Measurements from ENCODE around the gene P3R3URF.
A peak's percentile ranks its signal among the peaks of the same experiment; 100 is the strongest.

The P3R3URF gene

DNA sequence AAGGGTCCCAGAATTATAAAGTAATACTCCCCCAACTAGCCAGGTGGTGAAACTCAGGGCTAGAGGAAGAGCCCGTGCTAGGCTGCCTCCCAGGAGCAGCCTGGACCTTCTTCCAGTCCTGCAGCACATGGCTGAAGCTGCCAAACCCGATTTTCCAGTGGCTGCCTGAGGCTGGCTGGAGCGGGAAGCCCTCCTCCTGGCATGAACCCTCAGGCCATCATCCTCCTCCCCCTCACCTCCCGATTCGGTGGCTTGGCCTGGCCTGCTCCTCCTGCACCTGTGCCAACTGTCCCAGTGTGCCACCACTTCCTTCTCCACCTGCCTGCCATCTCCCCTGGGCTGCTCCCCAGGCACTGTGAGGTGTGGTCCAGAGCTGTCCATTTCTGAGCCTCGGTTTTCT is 4.4 kb downstream of the P3R3URF start:
- no peak for DNase-seq

DNA sequence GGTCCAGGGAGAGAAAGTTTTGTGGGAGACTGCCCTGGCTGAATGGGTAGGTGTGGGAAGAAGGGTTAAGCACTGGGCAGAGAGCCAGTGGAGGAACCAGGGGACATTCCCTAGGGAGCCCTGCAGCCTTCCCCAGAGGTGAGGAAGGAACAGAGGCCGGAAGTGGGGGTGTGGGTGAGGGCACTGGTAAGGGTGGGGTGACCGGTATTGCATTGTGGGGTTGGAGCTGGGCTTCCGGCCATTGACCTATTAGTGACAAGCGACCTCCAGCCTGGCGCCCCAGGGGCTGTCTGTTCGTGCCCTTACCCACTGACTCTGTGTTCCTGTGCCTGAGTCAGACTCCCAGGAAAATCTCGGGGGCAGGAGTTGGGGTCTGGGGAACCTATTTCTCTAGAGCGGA is 4.9 kb downstream of the P3R3URF start:
- no peak for DNase-seq

DNA sequence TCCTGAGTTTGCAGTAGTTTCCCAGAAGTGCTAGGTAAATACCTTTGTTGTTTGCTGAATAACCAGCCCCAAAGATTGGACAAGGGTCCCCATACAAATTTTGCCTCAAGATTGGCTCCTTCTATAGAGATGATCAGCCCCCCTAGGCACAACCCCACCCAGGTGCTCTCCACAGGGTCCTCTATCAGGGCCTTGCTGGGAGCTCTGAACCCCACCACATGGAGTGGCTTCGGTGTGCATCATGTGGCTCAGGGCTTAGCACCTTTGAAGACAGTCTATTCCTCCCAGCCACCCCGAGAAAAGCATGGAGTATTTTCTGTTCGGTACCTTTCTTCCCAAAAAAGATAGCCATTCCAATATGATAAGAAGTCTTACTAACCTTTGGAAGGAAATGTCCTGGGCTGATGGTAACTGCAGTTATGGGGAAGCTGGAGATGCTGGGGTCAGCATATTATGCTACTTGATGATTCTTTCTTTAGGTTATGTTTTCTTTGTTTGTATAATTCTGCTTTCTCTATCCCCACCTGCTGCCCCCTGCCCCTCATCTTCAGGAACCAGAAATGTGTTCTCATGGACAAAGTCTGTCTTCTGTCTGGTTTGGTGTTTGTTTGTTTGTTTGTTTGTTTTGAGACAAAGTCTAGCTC is 6.4 kb downstream of the P3R3URF start:
- DNase-seq: no peak

DNA sequence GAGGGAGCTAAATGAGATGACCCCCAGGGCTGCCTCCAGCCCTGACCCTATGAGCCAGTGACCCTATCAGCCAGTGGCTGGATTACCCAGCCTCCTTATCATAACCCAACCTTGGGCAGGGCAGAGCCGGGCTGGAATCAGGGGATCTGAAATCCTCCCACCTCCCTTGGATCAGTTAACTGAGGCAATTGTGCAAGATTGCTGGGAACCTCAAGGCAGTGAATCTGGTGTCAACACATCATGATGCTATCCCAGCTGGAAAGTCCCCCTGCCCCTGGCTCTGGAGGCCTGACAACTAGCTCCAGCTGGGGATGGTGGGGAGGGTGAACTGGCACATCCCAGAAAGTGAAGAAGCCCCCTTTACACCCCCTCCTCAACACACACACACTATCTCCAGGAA is 7.8 kb downstream of the P3R3URF start:
- DNase-seq: no peak

DNA sequence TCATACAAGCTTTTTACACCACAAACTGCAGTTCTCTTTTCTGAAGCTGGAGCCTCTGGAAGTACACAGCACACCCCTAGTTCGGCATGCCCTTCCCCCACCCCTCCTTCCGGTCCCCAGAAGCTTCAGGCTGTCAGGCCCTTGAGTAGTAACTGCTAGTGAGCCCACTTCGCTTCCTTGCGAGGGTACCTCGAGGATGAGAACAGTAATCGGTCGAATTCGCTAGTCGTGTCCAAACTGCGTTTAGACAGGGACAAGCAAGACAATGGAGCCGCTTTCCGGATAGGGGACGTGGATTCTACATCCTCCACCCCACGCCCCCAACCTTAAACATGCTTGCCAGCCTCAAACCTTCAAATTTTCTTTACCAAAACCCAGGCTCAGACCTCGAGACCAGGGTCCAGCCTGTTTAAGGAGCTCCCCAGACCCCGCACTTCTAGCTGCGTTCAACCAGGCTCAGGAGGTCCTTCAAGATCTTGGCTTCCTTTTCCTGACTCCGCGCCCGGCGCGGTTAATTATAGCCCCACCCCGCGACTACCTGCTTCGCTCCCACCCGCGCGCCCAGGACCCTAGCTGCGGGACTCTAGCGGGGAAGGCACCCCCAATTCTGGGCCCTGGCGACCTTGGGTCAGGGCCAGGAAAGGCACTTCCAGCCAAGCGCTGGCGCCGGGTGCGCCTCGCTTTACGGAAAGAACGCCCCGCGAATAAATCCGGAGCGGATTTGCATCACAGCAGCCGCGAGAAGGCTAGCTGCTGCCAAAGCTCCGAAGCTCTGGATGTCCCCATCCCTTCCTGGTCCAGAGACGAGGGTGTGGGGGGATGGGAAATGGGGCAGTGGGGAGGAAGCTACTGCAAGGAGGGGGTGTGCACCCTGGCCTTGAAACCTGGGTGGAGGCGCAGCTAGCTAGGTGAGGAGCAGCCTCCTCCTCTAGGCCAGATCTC is 9.5 kb downstream of the P3R3URF start:
- peak; percentile 76 for DNase-seq

DNA sequence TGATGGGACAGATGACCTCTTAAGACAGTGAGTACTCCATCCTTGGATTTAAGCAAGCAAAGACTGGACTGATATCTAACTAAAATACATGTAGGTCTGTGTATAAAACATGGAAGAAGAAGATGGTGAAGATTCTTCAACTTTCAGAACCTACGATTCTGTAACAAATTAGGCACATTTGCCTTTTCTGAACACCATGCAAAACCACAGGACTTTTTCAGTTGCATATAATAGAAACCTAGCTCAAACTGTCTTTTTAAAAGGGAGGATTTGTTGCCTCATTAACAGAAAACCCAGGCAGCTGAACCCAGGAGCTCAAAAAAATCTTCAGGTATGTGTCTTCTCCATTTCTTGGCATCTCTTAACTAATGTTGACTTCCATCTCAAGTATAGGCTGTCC is 16.1 kb downstream of the P3R3URF start:
- DNase-seq: no peak

DNA sequence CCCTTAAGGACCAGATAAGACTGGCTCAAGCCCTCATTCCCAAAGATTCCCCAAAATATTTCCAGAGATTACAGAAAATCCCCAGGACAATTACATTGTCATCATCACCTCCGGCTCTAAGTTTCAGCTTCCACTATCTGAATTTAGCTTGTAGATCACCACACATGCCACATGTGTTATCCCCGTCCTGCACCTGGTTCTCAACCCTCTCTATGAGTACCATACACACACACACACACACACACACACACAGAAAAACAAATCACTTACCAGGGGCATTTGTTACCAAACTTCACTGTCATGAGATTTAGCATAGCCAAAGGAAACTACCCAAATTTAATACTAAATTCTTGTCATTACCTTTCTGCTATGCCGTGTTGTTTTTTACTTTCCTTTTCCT is 16.8 kb downstream of the P3R3URF start:
- DNase-seq: no peak

DNA sequence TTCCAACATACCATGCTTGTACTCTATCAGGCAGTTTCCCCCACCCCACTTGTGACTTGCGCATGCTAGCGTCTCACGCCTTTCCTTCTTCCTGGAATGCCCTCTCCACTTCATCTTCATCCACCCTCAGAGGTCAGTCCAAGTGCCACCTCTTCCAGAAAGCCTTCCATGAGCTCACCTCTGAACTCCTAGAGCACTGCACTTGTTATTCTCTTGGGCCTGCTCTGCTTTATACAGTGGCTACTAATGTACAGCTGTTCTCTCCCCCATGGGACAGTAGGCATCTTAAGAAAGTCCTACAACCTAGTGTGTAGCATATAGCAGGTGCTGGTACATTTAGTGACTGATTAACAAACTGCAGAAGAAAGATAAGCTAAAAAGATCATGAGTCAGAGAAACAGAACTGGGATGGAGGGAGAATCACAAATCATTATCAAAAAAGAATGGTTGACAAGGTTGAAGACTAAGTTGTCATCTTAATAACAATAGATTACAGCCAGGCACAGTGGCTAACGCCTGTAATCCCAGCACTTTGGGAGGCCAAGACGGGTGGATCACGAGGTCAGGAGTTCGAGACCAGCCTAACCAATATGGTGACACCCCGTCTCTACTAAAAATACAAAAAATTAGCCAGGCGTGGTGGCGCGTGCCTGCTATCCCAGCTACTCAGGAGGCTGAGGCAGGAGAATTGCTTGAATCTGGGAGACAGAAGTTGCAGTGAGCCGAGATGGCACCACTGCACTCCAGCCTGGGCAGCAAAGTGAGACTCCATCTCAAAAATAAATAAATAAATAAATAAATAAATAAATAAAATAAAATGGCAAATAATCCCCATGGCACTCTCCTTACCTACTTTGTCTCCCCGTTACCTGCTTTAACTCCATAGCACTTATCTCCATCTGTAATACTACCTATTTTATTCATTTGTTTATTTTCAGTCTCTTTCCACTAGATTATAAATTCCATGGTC is 17.7 kb downstream of the P3R3URF start:
- no peak for DNase-seq

DNA sequence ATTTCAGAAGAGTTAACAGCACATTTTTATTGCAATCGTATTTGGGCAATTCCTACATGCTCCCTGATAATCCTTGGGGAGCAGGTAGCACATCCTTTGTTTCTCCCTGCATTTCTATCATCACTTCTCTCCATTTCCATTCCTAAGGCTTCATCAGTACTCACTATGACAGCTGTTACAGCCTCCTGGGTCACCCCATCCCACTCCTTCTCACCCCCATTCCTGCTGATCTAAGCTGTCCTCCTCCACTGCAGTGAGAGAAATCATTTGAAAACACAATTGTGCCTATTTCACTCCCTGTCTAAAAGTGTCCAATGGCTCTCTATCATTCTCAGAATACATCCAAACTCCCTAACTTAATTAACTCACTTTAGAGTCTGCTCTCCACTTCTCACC is 18.4 kb downstream of the P3R3URF start:
- DNase-seq: no peak

DNA sequence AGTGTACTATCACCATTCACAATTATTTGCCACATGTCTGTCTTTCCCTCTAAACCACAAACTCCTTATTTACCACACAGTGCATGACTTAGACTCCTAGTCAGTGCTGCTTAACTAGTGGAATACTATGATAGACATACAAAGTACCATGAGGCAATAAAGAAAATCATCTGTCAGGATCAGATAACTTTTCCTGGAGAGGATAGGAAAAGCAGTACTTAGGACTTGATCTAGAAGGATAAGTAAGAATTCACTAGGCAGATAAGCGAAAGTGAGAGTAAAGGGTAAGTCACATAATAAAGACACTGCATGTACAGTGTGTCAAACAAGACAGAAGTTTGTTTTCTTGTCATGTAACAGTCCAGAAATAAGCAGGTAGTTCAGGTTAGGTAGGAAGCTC is 22.6 kb downstream of the P3R3URF start:
- no peak for DNase-seq

DNA sequence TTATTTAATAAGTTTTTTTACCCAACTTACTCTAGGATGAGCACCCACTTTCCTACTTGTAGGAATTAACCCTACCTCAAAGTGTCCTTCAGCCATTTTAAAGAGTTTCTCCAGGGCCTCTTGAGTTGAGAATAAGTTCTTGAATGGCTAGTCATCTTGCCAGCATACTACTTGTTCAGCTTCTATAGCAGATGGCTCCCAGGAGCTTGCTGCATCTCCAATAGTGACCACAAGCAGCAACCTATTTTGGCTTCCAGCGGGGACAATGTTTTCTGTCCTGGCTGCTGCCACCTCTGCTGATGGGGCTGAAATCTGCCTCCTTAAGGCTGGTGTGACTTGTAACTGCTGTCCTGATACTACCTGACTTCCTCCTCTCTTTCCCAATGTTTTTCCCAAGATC is 23.1 kb downstream of the P3R3URF start:
- no peak for DNase-seq

DNA sequence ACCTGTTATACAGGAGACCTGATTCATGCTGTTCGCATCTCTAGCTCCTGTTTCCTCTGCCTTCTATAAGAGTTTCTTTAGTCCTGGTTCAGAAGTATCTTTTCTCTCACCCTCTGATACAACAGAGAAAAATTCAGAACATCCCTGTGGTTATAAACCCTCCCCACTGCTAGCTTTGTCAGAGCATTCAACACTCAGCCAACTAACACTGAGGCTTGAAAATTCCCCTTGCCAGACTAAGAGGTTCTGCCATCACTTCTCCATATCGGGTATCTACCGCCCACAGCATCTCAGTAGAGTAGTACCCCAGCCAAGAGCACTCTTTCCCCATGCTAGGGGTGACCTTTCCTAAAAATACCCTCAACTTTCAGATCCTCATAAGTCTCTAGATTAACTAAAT is 24.3 kb downstream of the P3R3URF start:
- no peak for DNase-seq

DNA sequence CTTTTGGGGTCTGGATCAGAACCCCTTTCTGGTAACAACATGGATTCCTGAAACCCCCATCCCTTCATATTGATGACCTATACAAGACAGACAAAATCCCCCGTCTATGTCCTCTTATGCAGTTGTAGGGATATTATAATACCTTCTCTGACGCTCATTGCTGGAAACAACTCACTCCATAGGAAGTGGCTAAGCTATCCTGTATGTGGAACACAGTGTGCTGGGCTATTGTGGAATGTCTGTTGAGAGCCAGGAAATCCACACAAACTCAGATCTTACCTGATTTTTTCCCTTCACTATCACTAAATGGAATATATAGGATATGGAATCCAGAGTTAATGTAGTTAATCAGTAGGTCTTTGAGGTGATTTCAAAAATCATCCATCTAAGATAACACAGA is 26.2 kb downstream of the P3R3URF start:
- no peak for DNase-seq

DNA sequence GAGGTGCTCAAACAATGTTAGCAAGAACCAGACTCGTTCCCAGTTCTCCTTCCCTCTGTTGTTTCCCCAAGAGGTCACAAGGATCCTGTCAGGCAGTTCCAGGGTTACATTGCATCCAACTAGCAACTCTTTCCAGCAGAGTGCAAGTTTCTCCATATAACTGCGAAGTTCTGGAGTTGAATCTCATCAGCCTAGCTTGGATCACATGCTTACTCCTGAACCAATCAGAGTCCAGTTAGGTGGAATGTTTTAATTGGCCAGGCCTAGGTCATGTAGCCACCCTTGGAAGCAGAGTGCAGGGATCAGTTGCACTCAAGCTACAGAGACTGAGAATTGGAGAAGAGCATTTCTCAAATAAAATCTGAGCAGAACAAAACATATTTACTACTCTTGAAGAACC is 28.0 kb downstream of the P3R3URF start:
- DNase-seq: no peak

DNA sequence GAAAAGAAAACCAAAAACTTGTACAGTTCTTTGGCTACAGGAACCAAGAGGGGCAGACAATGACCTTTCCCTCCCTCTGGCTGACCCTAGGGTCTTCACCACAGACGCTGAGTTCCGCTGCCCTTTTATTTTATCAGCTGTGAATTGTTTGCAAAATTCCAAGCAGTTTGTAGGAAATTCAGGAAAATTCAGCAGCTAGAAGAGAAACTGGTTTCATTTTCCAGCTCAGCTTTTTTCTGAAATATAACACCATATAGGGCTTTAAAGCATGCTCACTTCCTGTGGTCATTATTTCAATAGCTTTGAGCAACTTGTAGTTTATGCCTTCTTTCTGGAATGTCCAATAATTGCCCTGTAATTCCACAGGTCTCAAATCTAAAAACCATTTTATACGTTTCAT is 38.4 kb downstream of the P3R3URF start:
- DNase-seq: no peak

DNA sequence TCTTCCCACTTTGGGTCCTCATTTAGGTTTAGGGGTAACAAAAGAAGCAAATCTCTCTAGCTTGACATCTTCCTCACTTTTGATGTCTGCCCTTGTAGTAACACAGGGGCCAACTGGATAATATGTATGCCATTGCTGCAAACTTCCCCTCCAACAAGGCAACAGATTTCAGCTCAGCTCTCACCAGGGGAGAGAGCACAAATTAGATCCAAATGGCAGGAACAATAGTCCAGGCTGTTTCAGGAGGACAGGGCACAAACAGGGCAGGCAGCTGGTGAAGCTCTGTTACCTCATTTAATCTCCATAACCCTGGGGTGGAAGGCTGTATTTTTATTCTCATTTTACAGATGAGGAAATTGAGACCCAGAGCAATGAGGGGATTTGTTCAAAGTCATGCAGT is 39.6 kb downstream of the P3R3URF start:
- DNase-seq: no peak

DNA sequence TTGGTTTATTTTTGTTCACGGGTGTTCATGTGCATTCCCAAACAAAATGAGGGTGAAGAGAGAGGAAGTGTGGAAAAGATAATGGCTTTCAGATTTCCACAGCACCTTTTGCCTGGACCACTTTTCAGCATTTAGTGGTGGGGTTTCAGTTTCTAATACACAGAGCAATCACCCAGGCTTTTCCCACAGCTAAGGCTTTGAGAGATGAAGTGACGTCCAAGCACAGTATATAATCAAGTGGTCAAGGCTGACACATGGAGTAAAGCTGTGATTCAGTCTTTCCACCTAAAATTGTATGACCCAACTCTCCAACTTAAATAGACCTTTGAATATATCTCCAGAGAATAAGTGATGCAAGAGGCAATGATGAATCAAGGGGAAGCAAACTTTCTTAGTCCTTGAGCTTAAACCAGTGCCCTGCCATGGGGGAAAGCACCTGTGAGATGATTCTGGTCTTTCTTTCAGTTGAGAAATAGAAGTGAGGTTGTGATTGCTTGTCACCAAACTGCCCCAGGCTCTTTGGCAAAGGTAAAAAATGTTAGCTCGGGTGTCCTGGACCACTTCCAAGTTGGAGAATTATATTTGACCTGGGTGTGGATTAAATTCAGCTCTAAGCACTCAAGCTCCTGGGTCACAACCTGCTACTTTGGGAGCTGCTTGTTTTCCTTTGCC is 41.5 kb downstream of the P3R3URF start:
- DNase-seq: no peak

DNA sequence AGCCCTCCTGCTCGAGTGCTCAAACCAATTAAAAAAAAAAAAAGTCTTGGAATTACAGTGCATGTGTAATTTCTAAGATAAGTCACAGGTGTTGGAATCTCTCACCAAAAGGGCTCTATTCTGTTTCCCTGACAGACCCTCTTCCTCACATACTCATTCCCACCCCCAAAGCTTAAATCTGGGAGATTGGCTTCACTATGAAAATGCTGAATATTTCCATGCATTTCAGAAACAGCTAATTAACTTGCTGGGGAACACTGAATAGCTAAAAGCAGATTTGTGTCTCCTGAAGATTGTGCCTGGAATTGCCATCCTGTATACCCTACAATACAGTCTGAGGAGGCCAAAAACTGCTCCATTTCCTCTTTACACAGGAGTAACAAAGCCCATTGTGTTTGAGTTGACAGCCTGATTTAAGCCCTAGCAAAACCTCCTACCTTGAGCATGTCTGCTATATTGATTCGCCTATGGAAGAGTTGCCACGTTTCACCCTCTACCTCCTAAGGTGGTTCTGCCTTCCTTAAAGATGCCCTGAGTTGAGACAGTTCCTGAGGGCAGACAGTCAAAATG is 42.4 kb downstream of the P3R3URF start:
- DNase-seq: no peak

DNA sequence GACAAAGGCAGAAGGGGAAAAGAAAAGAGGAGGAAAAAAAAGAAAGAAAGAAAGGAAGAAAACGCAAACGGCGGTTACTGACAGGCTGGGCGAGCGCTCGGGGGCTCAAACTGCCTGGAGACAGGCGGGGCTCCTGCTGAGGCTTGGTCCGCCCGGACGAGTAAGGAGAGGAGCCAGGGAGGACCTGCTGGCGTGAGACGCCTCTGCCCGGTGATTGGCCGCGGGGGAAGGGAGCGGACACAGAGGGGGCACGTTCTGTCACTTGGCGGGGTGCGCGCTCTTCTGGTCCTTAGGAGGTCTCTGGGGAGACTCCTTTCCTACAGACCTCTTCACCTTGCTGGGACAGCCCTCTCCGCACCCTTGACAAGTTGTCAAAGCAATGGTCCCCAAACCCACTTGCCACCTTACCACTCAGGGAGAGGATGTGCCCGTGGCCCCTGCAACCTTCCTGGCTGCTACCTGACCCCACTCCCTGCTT is 43.1 kb downstream of the P3R3URF start:
- DNase-seq: no peak

DNA sequence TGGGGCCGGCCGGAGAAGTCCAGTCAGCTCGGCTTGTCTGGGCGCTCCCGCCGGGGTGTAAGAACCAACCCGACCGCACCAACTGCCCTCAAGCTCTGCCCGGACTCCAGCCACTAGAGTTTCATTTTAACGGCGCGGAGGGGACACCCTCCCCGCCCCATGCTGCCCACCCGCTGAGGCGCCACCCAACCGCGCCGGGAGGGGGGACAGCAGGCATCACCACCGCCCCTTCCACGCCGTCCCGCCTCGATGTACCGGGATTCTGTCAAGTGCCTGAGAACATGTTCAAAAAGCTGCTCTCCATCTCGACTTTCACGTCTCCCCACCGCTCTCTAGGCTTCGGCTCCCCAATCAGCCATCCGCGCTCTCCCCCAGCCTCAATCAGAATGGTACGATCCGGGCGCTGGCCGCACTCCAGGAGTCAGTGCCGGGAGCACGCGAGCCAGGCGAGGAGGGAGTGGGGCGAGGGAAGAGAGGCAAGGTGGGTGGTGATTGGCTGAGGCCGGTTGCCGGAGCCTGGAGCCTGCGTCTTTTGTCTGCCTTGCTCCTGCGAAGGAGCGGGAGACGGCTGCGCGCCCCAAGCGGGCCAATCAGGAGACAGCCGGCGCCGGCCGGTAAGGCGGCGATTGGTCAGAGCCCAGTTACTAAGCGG is 43.6 kb downstream of the P3R3URF start, which contains the start of gene PIK3R3:
Gene PIK3R3, minus strand, starts transcription at position 101 of the 652 bp plus-strand sequence. CDS start 677 bp downstream, outside the sequence.
- peak; percentile 91 for DNase-seq
